Ramos (cell line): ENCODE results near the gene FNBP1L.
"Not testable (repeated sequence)": the region's sequence is repeated elsewhere in the genome, so short reads cannot be mapped to it uniquely, and the experiment has no call there.

Experiments used
- in situ Hi-C: fragments of 300-500 bp; cut with MboI; formaldehyde crosslinking; loops from one replicate; pipeline ENCODE4 v1.14.3; 2022; ENCODE audit warnings: low sequenced_read_pairs; ENCODE audit not compliant: unreplicated experiment

FNBP1L gene

GRCh38 chr1:93519199-93519829 is 71.4 kb downstream of the FNBP1L start:
- in situ Hi-C loops = no loop called here

GRCh38 chr1:93521618-93522017 is 73.7 kb downstream of the FNBP1L start:
- in situ Hi-C loops = no loop called here

GRCh38 chr1:93522721-93523120 is 74.8 kb downstream of the FNBP1L start:
- in situ Hi-C loops = no loop called here

GRCh38 chr1:93525431-93525830 is 77.5 kb downstream of the FNBP1L start:
- in situ Hi-C loops = no loop called here

- in situ Hi-C loops = no loop called here
Observed at GRCh38 chr1:93526431-93526830, 78.5 kb downstream of the FNBP1L start.

GRCh38 chr1:93528412-93528811 is 80.5 kb downstream of the FNBP1L start:
- in situ Hi-C loops = no loop called here

GRCh38 chr1:93531193-93531592 is 83.3 kb downstream of the FNBP1L start:
- in situ Hi-C loops = no loop called here

GRCh38 chr1:93532780-93533378 is 85.0 kb downstream of the FNBP1L start:
- in situ Hi-C loops = no loop called here

- in situ Hi-C loops = no loop called here
Observed at GRCh38 chr1:93533677-93534076, 85.8 kb downstream of the FNBP1L start.

GRCh38 chr1:93537396-93537795 is 89.5 kb downstream of the FNBP1L start:
- in situ Hi-C loops = no loop called here

GRCh38 chr1:93537924-93538323 is 90.0 kb downstream of the FNBP1L start:
- in situ Hi-C loops = no loop called here

GRCh38 chr1:93541045-93541444 is 93.1 kb downstream of the FNBP1L start:
- in situ Hi-C loops = no loop called here

- in situ Hi-C loops = no loop called here
Observed at GRCh38 chr1:93542398-93542797, 94.5 kb downstream of the FNBP1L start.

GRCh38 chr1:93546162-93546863 is 98.4 kb downstream of the FNBP1L start:
- in situ Hi-C loops = no loop called here

GRCh38 chr1:93549131-93549530 is 101.2 kb downstream of the FNBP1L start:
- in situ Hi-C loops = no loop called here

- in situ Hi-C loops = no loop called here
Observed at GRCh38 chr1:93549811-93550210, 101.9 kb downstream of the FNBP1L start.

GRCh38 chr1:93552741-93553455 is 105.0 kb downstream of the FNBP1L start:
- in situ Hi-C loops = no loop called here

GRCh38 chr1:93553886-93554490 is 106.1 kb downstream of the FNBP1L start:
- in situ Hi-C loops = not testable (repeated sequence)

GRCh38 chr1:93554883-93555872 is 107.3 kb downstream of the FNBP1L start:
- in situ Hi-C loops = no loop called here
